Ishikawa (cell line): ENCODE measurements around the gene CAPN11.

Experiments used
- CEBPB ChIP-seq: IDR thresholded peaks from 2 replicates; pipeline ENCODE4 v1.6.1; 2012
- CREB1 ChIP-seq: IDR thresholded peaks from 2 replicates; pipeline ENCODE4 v1.6.1; 2012; ENCODE audit warnings: low read depth
- EP300 ChIP-seq: IDR thresholded peaks from 2 replicates; pipeline ENCODE4 v1.6.1; 2012; ENCODE audit warnings: borderline replicate concordance
- FOXM1 ChIP-seq: IDR thresholded peaks from 2 replicates; pipeline ENCODE4 v1.6.1; 2012; ENCODE audit warnings: low read depth, borderline replicate concordance
- MAX ChIP-seq: IDR thresholded peaks from 2 replicates; pipeline ENCODE4 v1.6.1; 2012
- NFIC ChIP-seq: IDR thresholded peaks from 2 replicates; pipeline ENCODE4 v1.6.1; 2012
- RAD21 ChIP-seq: IDR thresholded peaks from 2 replicates; pipeline ENCODE4 v1.6.1; 2012; ENCODE audit warnings: low read depth
- REST ChIP-seq: IDR thresholded peaks from 2 replicates; pipeline ENCODE4 v1.6.1; 2012; ENCODE audit warnings: low read depth, mild to moderate bottlenecking
- TAF1 ChIP-seq: IDR thresholded peaks from 2 replicates; pipeline ENCODE4 v1.6.1; 2012; ENCODE audit warnings: low read depth, mild to moderate bottlenecking
- TEAD4 ChIP-seq: IDR thresholded peaks from 2 replicates; pipeline ENCODE4 v1.6.1; 2012
- YY1 ChIP-seq: IDR thresholded peaks from 2 replicates; pipeline ENCODE4 v1.6.1; 2012; ENCODE audit warnings: low read depth
- ZBTB7A ChIP-seq: IDR thresholded peaks from 2 replicates; pipeline ENCODE4 v1.6.1; 2012; ENCODE audit warnings: low read depth
- TF ChIP-seq, protein P1 (sequence below): IDR thresholded peaks from 2 replicates; pipeline ENCODE4 v1.6.1; 2012

GRCh38 chr6:44202972-44203750 lies 44.5 kb downstream of the CAPN11 start:
- TF ChIP-seq YY1 (no peak), NFIC (no peak), FOXM1 (no peak), MAX (no peak), TAF1 (no peak), RAD21 (no peak), REST (no peak), CEBPB (no peak), EP300 (no peak), TEAD4 (no peak), ZBTB7A (no peak), CREB1 (no peak)
- TF ChIP-seq, protein P1, sequence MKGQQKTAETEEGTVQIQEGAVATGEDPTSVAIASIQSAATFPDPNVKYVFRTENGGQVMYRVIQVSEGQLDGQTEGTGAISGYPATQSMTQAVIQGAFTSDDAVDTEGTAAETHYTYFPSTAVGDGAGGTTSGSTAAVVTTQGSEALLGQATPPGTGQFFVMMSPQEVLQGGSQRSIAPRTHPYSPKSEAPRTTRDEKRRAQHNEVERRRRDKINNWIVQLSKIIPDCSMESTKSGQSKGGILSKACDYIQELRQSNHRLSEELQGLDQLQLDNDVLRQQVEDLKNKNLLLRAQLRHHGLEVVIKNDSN = no peak
